IMR-90 (cell line): ENCODE data around the gene CMBL. TPM values are rescaled to one million over a fixed set of nuclear protein-coding genes. Genes with fewer than 3 reads are reported as not detected.

Experiments used
- ATAC-seq: fragments of 200-7000 bp; cut with Tn5 transposase; 2 replicates; pipeline ENCODE4 v1.9.1; 2020; ENCODE audit warnings: low read depth, mild to moderate bottlenecking, moderate library complexity
- BruUV-seq: library from RNA; stranded (reverse); fragments of 400-500 nt; replicated peaks from 2 replicates; lab custom pipeline; 2021; lab: Mats Ljungman, UMichigan
- CTCF ChIA-PET: fragments of 300-600 bp; formaldehyde crosslinking; extraction: SDS; loops from one replicate; lab custom pipeline; 2021; ENCODE audit warnings: antibody characterized with exemption; lab: Yijun Ruan, JAX
- POLR2A ChIA-PET: fragments of 300-600 bp; sonication (Branson Sonifier 250); formaldehyde crosslinking; loops from one replicate; lab custom pipeline; 2022; ENCODE audit warnings: antibody characterized with exemption; ENCODE audit not compliant: unreplicated experiment; lab: Charles Lee
- DNase-seq: peaks from one replicate; pipeline ENCODE4 v3.0.0; 2013
- H2AFZ ChIP-seq: replicated peaks from 2 replicates; pipeline ENCODE3; 2013; ENCODE audit warnings: low read length, mild to moderate bottlenecking; ENCODE audit not compliant: poor library complexity
- H2AK5ac ChIP-seq: 2 replicates; pipeline ENCODE4 v1.6.1; 2013; ENCODE audit warnings: low read depth, low read length, inconsistent platforms
- H2AK9ac ChIP-seq: replicated peaks from 2 replicates; pipeline ENCODE3; 2013; ENCODE audit warnings: mild to moderate bottlenecking, low read depth, low read length, moderate library complexity; ENCODE audit not compliant: poor library complexity
- H2BK120ac ChIP-seq: 2 replicates; pipeline ENCODE4 v1.6.1; 2013; ENCODE audit warnings: low read depth, low read length, inconsistent platforms
- H2BK15ac ChIP-seq: 3 replicates; pipeline ENCODE4 v1.6.1; 2013; ENCODE audit warnings: low read depth, low read length, inconsistent platforms
- H2BK20ac ChIP-seq: 2 replicates; pipeline ENCODE4 v1.6.1; 2013; ENCODE audit warnings: low read depth, mild to moderate bottlenecking, inconsistent platforms, low read length, moderate library complexity
- H2BK5ac ChIP-seq: 2 replicates; pipeline ENCODE4 v1.6.1; 2013; ENCODE audit warnings: mild to moderate bottlenecking, low read depth, low read length, inconsistent platforms; ENCODE audit not compliant: poor library complexity, severe bottlenecking
- H3K14ac ChIP-seq: replicated peaks from 2 replicates; pipeline ENCODE4 v1.6.1; 2013; ENCODE audit warnings: low read depth, low read length, inconsistent platforms
- H3K18ac ChIP-seq: 2 replicates; pipeline ENCODE4 v1.6.1; 2013; ENCODE audit warnings: low read depth, low read length, control low read depth
- H3K23ac ChIP-seq: 2 replicates; pipeline ENCODE4 v1.6.1; 2013; ENCODE audit warnings: low read depth, low read length, inconsistent platforms
- H3K27ac ChIP-seq: 2 replicates; pipeline ENCODE4 v1.5.1; 2013; ENCODE audit warnings: mild to moderate bottlenecking, control low read depth, low read length; ENCODE audit not compliant: insufficient read depth
- H3K27me3 ChIP-seq: 2 replicates; pipeline ENCODE4 v1.6.1; 2013; ENCODE audit warnings: low read length; ENCODE audit not compliant: control insufficient read depth, insufficient read depth
- H3K36me3 ChIP-seq: 2 replicates; pipeline ENCODE4 v1.6.1; 2013; ENCODE audit warnings: low read length, mixed read lengths; ENCODE audit not compliant: control insufficient read depth, insufficient read depth
- H3K4ac ChIP-seq: 2 replicates; pipeline ENCODE4 v1.6.1; 2013; ENCODE audit warnings: low read depth, low read length, inconsistent platforms
- H3K4me1 ChIP-seq: 2 replicates; pipeline ENCODE4 v1.6.1; 2013; ENCODE audit warnings: low read length, mixed read lengths; ENCODE audit not compliant: control insufficient read depth, insufficient read depth
- H3K4me2 ChIP-seq: 2 replicates; pipeline ENCODE4 v1.6.1; 2013; ENCODE audit warnings: low read depth, mild to moderate bottlenecking, control low read depth, low read length, moderate library complexity
- H3K4me3 ChIP-seq: 2 replicates; pipeline ENCODE4 v1.5.1; 2013; ENCODE audit warnings: low read depth, mild to moderate bottlenecking, control low read depth, low read length, moderate library complexity; ENCODE audit not compliant: insufficient read depth
- H3K56ac ChIP-seq: 2 replicates; pipeline ENCODE4 v1.6.1; 2013; ENCODE audit warnings: low read length, inconsistent platforms; ENCODE audit not compliant: insufficient read depth; ENCODE audit errors: extremely low read depth
- H3K79me1 ChIP-seq, 2 experiments: 2 replicates each; pipeline ENCODE4 v1.6.1; 2013; ENCODE audit warnings: low read length in 2 of 2, inconsistent platforms in 1 of 2, low read depth in 1 of 2
- H3K9ac ChIP-seq: 2 replicates; pipeline ENCODE4 v1.6.1; 2013; ENCODE audit warnings: low read depth, low read length, control low read depth
- H3K9me1 ChIP-seq: 2 replicates; pipeline ENCODE4 v1.6.1; 2013; ENCODE audit warnings: low read length, inconsistent platforms; ENCODE audit not compliant: insufficient read depth
- H3K9me3 ChIP-seq: 2 replicates; pipeline ENCODE4 v1.6.1; 2013; ENCODE audit warnings: low read length; ENCODE audit not compliant: control insufficient read depth, insufficient read depth
- H4K20me1 ChIP-seq: 2 replicates; pipeline ENCODE4 v1.6.1; 2013; ENCODE audit warnings: low read length, inconsistent platforms; ENCODE audit not compliant: insufficient read depth
- H4K5ac ChIP-seq: 2 replicates; pipeline ENCODE4 v1.6.1; 2013; ENCODE audit warnings: mild to moderate bottlenecking, low read depth, low read length, control low read depth
- H4K8ac ChIP-seq, 2 experiments: 2 replicates each; pipeline ENCODE4 v1.6.1; 2013; ENCODE audit warnings: low read depth in 2 of 2, low read length in 2 of 2, control low read depth in 1 of 2, inconsistent platforms in 1 of 2
- H4K91ac ChIP-seq: 2 replicates; pipeline ENCODE4 v1.6.1; 2013; ENCODE audit warnings: low read depth, low read length, inconsistent platforms; ENCODE audit not compliant: insufficient read depth
- BHLHE40 ChIP-seq: fragments of 150-350 bp; IDR thresholded peaks from 2 replicates; pipeline ENCODE4 v1.6.1; 2016; ENCODE audit warnings: mild to moderate bottlenecking, low read depth, low read length
- CEBPB ChIP-seq: IDR thresholded peaks from 2 replicates; pipeline ENCODE4 v1.6.1; 2012; ENCODE audit warnings: low read depth, low read length, improper control_type of control experiment
- WGBS, 2 experiments: methylation state at CpG; one replicate each; pipeline versions ENCODE4 v1.1.5 to v1.1.7; 2013; ENCODE audit warnings: missing lambda C conversion rate in 2 of 2; ENCODE audit not compliant: insufficient read length in 1 of 2; ENCODE audit errors: extremely low coverage in 2 of 2; 5-methylcytosine and 5-hydroxymethylcytosine counted together
- dilution Hi-C: fragments of 300-500 bp; cut with HindIII; formaldehyde crosslinking; loops from one replicate; pipeline ENCODE4 v1.14.3; 2018; ENCODE audit warnings: low sequenced_read_pairs; ENCODE audit not compliant: unreplicated experiment
- in situ Hi-C: fragments of 300-500 bp; cut with MboI; formaldehyde crosslinking; loops from 3 replicates; pipeline ENCODE4 v1.14.3; 2019; ENCODE audit warnings: low sequenced_read_pairs, inconsistent platforms, mixed read lengths
- intact Hi-C: fragments of 100-400 bp; cut with micrococcal nuclease; formaldehyde crosslinking; loops from 2 replicates; pipeline ENCODE4 v1.10.0; 2022
- polyA plus RNA-seq, 3 experiments: library from polyadenylated mRNA; depleted of rRNA; stranded (reverse); fragments of >200 nt; gene quantifications; 2 replicates each; pipeline ENCODE4 v1.2.3, GENCODE V29; 2012; ENCODE audit warnings: low replicate concordance in 1 of 3
- total RNA-seq: library from RNA; depleted of rRNA; stranded (reverse); fragments of >200 nt; gene quantifications from 2 replicates; pipeline ENCODE4 v1.2.3, GENCODE V29; 2012
- TF ChIP-seq, protein P1 (sequence below): conservative IDR thresholded peaks from 2 replicates; pipeline ENCODE4 v1.5.1; 2012; ENCODE audit warnings: mild to moderate bottlenecking, low read depth, low read length, improper control_type of control experiment

CMBL gene
- total and polyA plus RNA-seq, 2 of the 4 experiments (the other 2 are of a cell fraction), result 5.0 to 26.3 TPM

DNA sequence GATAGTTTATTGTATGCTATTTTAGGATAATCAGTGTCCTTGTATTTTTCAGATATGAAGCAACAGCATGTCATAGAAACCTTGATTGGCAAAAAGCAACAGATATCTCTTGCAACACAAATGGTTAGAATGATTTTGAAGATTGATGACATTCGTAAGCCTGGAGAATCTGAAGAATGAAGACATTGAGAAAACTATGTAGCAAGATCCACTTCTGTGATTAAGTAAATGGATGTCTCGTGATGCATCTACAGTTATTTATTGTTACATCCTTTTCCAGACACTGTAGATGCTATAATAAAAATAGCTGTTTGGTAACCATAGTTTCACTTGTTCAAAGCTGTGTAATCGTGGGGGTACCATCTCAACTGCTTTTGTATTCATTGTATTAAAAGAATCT is 43.1 kb downstream of the CMBL start:
- Histone ChIP-seq H3K9me1 (peaks cover 29% of the 10 kb centered on the region), H3K27ac (no peak overlapping the region), H3K9ac (no peak overlapping the region), H2AK5ac (no peak overlapping the region), H4K5ac (no peak overlapping the region), H2BK120ac (no peak overlapping the region), H3K79me1 (peaks cover 15 to 33% of the 10 kb centered on the region in 2 experiments), H4K8ac (no peak overlapping the region), H2AK9ac (no peak overlapping the region), H3K4ac (no peak overlapping the region), H2AFZ (no peak overlapping the region), H2BK15ac (no peak overlapping the region), H3K4me2 (no peak overlapping the region), H2BK5ac (no peak overlapping the region), H3K9me3 (no peaks in the 10 kb centered on the region), H3K36me3 (peaks cover 39% of the 10 kb centered on the region), H3K56ac (no peak overlapping the region), H4K91ac (no peak overlapping the region), H3K27me3 (no peaks in the 10 kb centered on the region), H2BK20ac (no peak overlapping the region), H3K18ac (no peak overlapping the region), H3K23ac (no peak overlapping the region), H3K4me3 (no peak overlapping the region), H3K14ac (no peak overlapping the region), H4K20me1 (peaks cover 39% of the 10 kb centered on the region), H3K4me1 (peaks cover 4% of the 10 kb centered on the region; the same call in 1 of the 2 replicates)
- dilution Hi-C loops, result no loop called here
- POLR2A ChIA-PET, result no interaction called here
- no CpG with 5 or more reads among the region's 3 CpGs for WGBS, 2 experiments
- in situ Hi-C loops, result no loop called here
- DNase-seq, result peak; percentile 41
- peak; percentile 32; the same call in 1 of the 2 replicates for ATAC-seq
- peak; percentile 73 for TF ChIP-seq CEBPB
- peak; percentile 75 for TF ChIP-seq BHLHE40
- TF ChIP-seq, protein P1, sequence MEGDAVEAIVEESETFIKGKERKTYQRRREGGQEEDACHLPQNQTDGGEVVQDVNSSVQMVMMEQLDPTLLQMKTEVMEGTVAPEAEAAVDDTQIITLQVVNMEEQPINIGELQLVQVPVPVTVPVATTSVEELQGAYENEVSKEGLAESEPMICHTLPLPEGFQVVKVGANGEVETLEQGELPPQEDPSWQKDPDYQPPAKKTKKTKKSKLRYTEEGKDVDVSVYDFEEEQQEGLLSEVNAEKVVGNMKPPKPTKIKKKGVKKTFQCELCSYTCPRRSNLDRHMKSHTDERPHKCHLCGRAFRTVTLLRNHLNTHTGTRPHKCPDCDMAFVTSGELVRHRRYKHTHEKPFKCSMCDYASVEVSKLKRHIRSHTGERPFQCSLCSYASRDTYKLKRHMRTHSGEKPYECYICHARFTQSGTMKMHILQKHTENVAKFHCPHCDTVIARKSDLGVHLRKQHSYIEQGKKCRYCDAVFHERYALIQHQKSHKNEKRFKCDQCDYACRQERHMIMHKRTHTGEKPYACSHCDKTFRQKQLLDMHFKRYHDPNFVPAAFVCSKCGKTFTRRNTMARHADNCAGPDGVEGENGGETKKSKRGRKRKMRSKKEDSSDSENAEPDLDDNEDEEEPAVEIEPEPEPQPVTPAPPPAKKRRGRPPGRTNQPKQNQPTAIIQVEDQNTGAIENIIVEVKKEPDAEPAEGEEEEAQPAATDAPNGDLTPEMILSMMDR, result no peak
- no TSS peak for BruUV-seq
- CTCF ChIA-PET, result interaction anchor here (0.5 kb wide), 1 partner anchor 721 kb away, joined by 4 read pairs; no protein-coding TSS in a partner anchor
- intact Hi-C loops, result loop anchor here (1.0 kb wide), 1 partner anchor 43 kb away; the partner anchor contains the start of gene CMBL
